Lung (tissue), 12 donors: Measurements from ENCODE around the gene DENND4C. TPM values are rescaled to one million over a fixed set of nuclear protein-coding genes. Genes with fewer than 3 reads are reported as not detected.

Experiments used
- ATAC-seq: fragments of 200-7000 bp; cut with Tn5 transposase; one replicate; pipeline ENCODE4 v1.9.1; 2020; ENCODE audit warnings: moderate number of reproducible peaks; ENCODE audit not compliant: insufficient read depth, low FRiP score
- DNase-seq, 3 donors: peaks; one replicate each; pipeline ENCODE4 v3.0.0-alpha.2; 2013 to 2017
- H3K27ac ChIP-seq, 2 donors: one replicate each; pipeline ENCODE4 v1.5.1; 2013; ENCODE audit warnings: mild to moderate bottlenecking in 2 of 2, moderate library complexity in 2 of 2, control low read depth in 1 of 2, inconsistent platforms in 1 of 2, low read depth in 1 of 2, low read length in 1 of 2
- H3K27me3 ChIP-seq, 3 donors: one replicate each; pipeline ENCODE4 v1.5.1; 2013; ENCODE audit warnings: low read length in 2 of 3; ENCODE audit not compliant: control insufficient read depth in 3 of 3, insufficient read depth in 3 of 3
- H3K36me3 ChIP-seq, 4 donors: one replicate each; pipeline ENCODE4 v1.5.1; 2013; ENCODE audit warnings: low read length in 4 of 4, mild to moderate bottlenecking in 1 of 4, moderate library complexity in 1 of 4; ENCODE audit not compliant: control insufficient read depth in 4 of 4, insufficient read depth in 4 of 4
- H3K4me1 ChIP-seq, 5 donors: one replicate each; pipeline ENCODE4 v1.5.1; 2013; ENCODE audit warnings: low read length in 5 of 5, mild to moderate bottlenecking in 2 of 5, moderate library complexity in 1 of 5; ENCODE audit not compliant: control insufficient read depth in 5 of 5, insufficient read depth in 5 of 5
- H3K4me3 ChIP-seq: one replicate; pipeline ENCODE4 v1.5.1; 2013; ENCODE audit warnings: mild to moderate bottlenecking, control low read depth, moderate library complexity
- H3K9ac ChIP-seq, 2 donors: one replicate each; pipeline ENCODE4 v1.5.1; 2013; ENCODE audit warnings: low read length in 2 of 2, control low read depth in 1 of 2; ENCODE audit not compliant: insufficient read depth in 1 of 2
- H3K9me3 ChIP-seq, 4 donors: one replicate each; pipeline ENCODE4 v1.5.1; 2013; ENCODE audit warnings: low read length in 3 of 4, mild to moderate bottlenecking in 1 of 4, moderate library complexity in 1 of 4; ENCODE audit not compliant: control insufficient read depth in 4 of 4, insufficient read depth in 3 of 4
- WGBS, 2 donors: extraction: QIAGEN DNeasy Blood & Tissue Kit; methylation state at CpG; one replicate each; pipeline ENCODE4 v1.1.7; 2013; 5-methylcytosine and 5-hydroxymethylcytosine counted together
- polyA plus RNA-seq, 2 donors: library from polyadenylated mRNA; stranded (reverse); fragments of 200-250 nt; gene quantifications; one replicate each; pipeline ENCODE4 v1.2.1, GENCODE V29; 2013
- total RNA-seq, 2 donors: library from RNA; depleted of rRNA in 1 of 2; stranded (reverse); fragments of >200 nt in 1 of 2; gene quantifications; one replicate each; pipeline ENCODE4 v1.2.1, GENCODE V29; 2014 to 2021
- TF ChIP-seq, protein P1 (sequence below): IDR thresholded peaks from 2 replicates; pipeline ENCODE4 v1.5.1; 2012; ENCODE audit warnings: mild to moderate bottlenecking; ENCODE audit errors: control extremely low read depth, extremely low read depth
- donor health status: control.
- donor health status: control.
- donor health status: Bipolar disorder and iron deficiency.
- donor health status: healthy.
- donor health status: DM: yes; HTN: yes; CAD: no.

Gene DENND4C
- total and polyA plus RNA-seq, 4 donors, result 9.4 to 154 (median 33.9) TPM

DNA sequence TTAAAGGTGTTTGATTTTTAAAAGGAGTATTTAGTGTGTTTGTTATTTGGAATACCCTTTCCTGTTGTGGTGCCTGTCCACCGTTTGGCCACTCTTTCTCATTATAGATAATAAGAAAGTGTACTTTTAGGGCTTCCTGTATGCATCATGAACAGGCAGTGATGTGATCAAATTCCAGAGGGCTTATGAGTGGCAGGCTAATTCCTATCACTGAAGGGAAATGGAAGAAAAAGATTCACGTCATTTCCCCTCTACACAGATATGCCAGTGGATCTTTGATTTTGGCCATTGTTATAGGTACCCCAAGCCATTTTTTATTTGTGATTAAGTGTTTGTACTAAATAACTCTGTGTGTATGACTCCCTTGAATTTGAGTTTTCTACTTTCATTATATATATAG, 112.5 kb downstream of the DENND4C start:
- no peak overlapping the region for H3K4me3 ChIP-seq
- no peaks in the 10 kb centered on the region for H3K4me1 ChIP-seq
- TF ChIP-seq, protein P1, sequence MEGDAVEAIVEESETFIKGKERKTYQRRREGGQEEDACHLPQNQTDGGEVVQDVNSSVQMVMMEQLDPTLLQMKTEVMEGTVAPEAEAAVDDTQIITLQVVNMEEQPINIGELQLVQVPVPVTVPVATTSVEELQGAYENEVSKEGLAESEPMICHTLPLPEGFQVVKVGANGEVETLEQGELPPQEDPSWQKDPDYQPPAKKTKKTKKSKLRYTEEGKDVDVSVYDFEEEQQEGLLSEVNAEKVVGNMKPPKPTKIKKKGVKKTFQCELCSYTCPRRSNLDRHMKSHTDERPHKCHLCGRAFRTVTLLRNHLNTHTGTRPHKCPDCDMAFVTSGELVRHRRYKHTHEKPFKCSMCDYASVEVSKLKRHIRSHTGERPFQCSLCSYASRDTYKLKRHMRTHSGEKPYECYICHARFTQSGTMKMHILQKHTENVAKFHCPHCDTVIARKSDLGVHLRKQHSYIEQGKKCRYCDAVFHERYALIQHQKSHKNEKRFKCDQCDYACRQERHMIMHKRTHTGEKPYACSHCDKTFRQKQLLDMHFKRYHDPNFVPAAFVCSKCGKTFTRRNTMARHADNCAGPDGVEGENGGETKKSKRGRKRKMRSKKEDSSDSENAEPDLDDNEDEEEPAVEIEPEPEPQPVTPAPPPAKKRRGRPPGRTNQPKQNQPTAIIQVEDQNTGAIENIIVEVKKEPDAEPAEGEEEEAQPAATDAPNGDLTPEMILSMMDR, result no peak
- no peak overlapping the region for H3K27ac ChIP-seq
- H3K9ac ChIP-seq, result no peak overlapping the region
- DNase-seq (no peak), ATAC-seq (no peak)
- H3K36me3 ChIP-seq, result peaks cover 11 to 21% (median 19%) of the 10 kb centered on the region in 4 donors
- H3K9me3 ChIP-seq, result no peaks in the 10 kb centered on the region
- 65 to 84% methylated on average over 2 of the region's 2 CpGs for WGBS, 2 donors
- no peaks in the 10 kb centered on the region for H3K27me3 ChIP-seq

- WGBS, 2 donors, result 56 to 72% methylated on average over 3 of the region's 3 CpGs
- Histone ChIP-seq H3K27ac (no peak overlapping the region), H3K36me3 (peaks cover 18 to 29% (median 21%) of the 10 kb centered on the region in 4 donors), H3K9ac (peak overlapping the region in 1 of 2 donors; percentile 42), H3K27me3 (no peaks in the 10 kb centered on the region), H3K4me3 (no peak overlapping the region), H3K4me1 (peaks cover 0 to 4% (median 0%) of the 10 kb centered on the region in 5 donors), H3K9me3 (no peaks in the 10 kb centered on the region)
- TF ChIP-seq, protein P1, result no peak
- DNase-seq (no peak), ATAC-seq (no peak)
Measured at GRCh38 chr9:19358701-19359100, 128.2 kb downstream of the DENND4C start.

GRCh38 chr9:19369107-19369506, 138.6 kb downstream of the DENND4C start:
- Histone ChIP-seq H3K9ac (no peak overlapping the region), H3K36me3 (peaks cover 11 to 30% (median 14%) of the 10 kb centered on the region in 4 donors), H3K4me1 (no peaks in the 10 kb centered on the region), H3K27ac (no peak overlapping the region), H3K4me3 (no peak overlapping the region), H3K27me3 (no peaks in the 10 kb centered on the region), H3K9me3 (no peaks in the 10 kb centered on the region)
- ATAC-seq, result no peak
- DNase-seq, result no peak
- TF ChIP-seq, protein P1, result no peak
- WGBS, 2 donors, result 89 to 94% methylated on average over 2 of the region's 2 CpGs

- DNase-seq (no peak), ATAC-seq (no peak)
- H3K27me3 ChIP-seq, result no peaks in the 10 kb centered on the region
- H3K9ac ChIP-seq, result no peak overlapping the region
- no peaks in the 10 kb centered on the region for H3K9me3 ChIP-seq
- TF ChIP-seq, protein P1, result no peak
- no peak overlapping the region for H3K27ac ChIP-seq
- H3K4me1 ChIP-seq, result no peaks in the 10 kb centered on the region
- peaks cover 20 to 46% (median 28%) of the 10 kb centered on the region in 4 donors for H3K36me3 ChIP-seq
- H3K4me3 ChIP-seq, result no peak overlapping the region
- 84% methylated on average over 5 of the region's 5 CpGs for WGBS, 2 donors
Measured at GRCh38 chr9:19371942-19372341, 141.4 kb downstream of the DENND4C start.
